Hepatocyte (in vitro differentiated cells): Measurements from ENCODE around the gene SLC5A12. TPM values are rescaled to one million over a fixed set of nuclear protein-coding genes. Genes with fewer than 3 reads are reported as not detected.

ENCODE experiments used
- DNase-seq: peaks from one replicate; pipeline ENCODE4 v3.0.0-alpha.2; 2016; ENCODE audit warnings: low spot score
- H2AFZ ChIP-seq: fragments of 200-600 bp; sonication (generic); 2 replicates; pipeline ENCODE4 v1.6.0; 2016; ENCODE audit warnings: antibody characterized with exemption, mild to moderate bottlenecking
- H3K27ac ChIP-seq: fragments of 200-600 bp; sonication (generic); 2 replicates; pipeline ENCODE4 v1.5.1; 2016; ENCODE audit warnings: mild to moderate bottlenecking
- H3K27me3 ChIP-seq: fragments of 200-600 bp; sonication (generic); 2 replicates; pipeline ENCODE4 v1.6.1; 2016
- H3K36me3 ChIP-seq: fragments of 200-600 bp; sonication (generic); replicated peaks from 2 replicates; pipeline ENCODE4 v1.5.1; 2016; ENCODE audit warnings: low read depth; ENCODE audit not compliant: insufficient read depth
- H3K4me1 ChIP-seq: fragments of 200-600 bp; sonication (generic); 2 replicates; pipeline ENCODE4 v1.5.1; 2016; ENCODE audit warnings: mild to moderate bottlenecking, moderate library complexity; ENCODE audit not compliant: insufficient read depth
- H3K4me2 ChIP-seq: fragments of 200-600 bp; sonication (generic); 2 replicates; pipeline ENCODE4 v1.6.0; 2016
- H3K4me3 ChIP-seq: fragments of 200-600 bp; sonication (generic); 2 replicates; pipeline ENCODE4 v1.5.1; 2016; ENCODE audit warnings: mild to moderate bottlenecking
- H3K79me2 ChIP-seq: fragments of 200-600 bp; sonication (generic); 2 replicates; pipeline ENCODE4 v1.6.0; 2017; ENCODE audit warnings: mild to moderate bottlenecking
- H3K9me2 ChIP-seq: fragments of 200-600 bp; sonication (generic); replicated peaks from 2 replicates; pipeline ENCODE4 v1.6.0; 2017; ENCODE audit warnings: mild to moderate bottlenecking; ENCODE audit not compliant: insufficient read depth
- H3K9me3 ChIP-seq: fragments of 200-600 bp; sonication (generic); 2 replicates; pipeline ENCODE4 v1.5.1; 2016; ENCODE audit warnings: low read depth, mild to moderate bottlenecking
- H4K20me1 ChIP-seq: fragments of 200-600 bp; sonication (generic); 2 replicates; pipeline ENCODE4 v1.6.0; 2016; ENCODE audit warnings: mild to moderate bottlenecking; ENCODE audit not compliant: insufficient read depth, poor library complexity, severe bottlenecking
- CTCF ChIP-seq: fragments of 200-600 bp; sonication (generic); IDR thresholded peaks from 2 replicates; pipeline ENCODE4 v1.5.1; 2016; ENCODE audit warnings: antibody characterized with exemption, mild to moderate bottlenecking; ENCODE audit not compliant: poor library complexity
- EZH2 ChIP-seq: fragments of 200-600 bp; sonication (generic); IDR thresholded peaks from 2 replicates; pipeline ENCODE4 v1.6.1; 2016; ENCODE audit warnings: antibody characterized with exemption, mild to moderate bottlenecking, borderline replicate concordance
- EZH2phosphoT487 ChIP-seq: fragments of 200-600 bp; sonication (generic); IDR thresholded peaks from one replicate; pipeline ENCODE4 v1.6.1; 2018; ENCODE audit warnings: antibody characterized with exemption, mild to moderate bottlenecking, low read depth, moderate library complexity; ENCODE audit not compliant: unreplicated experiment, severe bottlenecking
- WGBS: methylation state at CpG from one replicate; pipeline ENCODE4 v1.1.6; 2016; ENCODE audit warnings: low lambda C conversion rate; ENCODE audit errors: missing lambda C conversion rate; 5-methylcytosine and 5-hydroxymethylcytosine counted together
- polyA plus RNA-seq: library from polyadenylated mRNA; unstranded; fragments of >200 nt; fragmentation: Nextera tagmentation; extraction: Ambion mirVana; gene quantifications from 2 replicates; pipeline ENCODE4 v1.2.1, GENCODE V29; 2016
- total RNA-seq: library from RNA; depleted of rRNA; stranded (reverse); fragments of >200 nt; gene quantifications from 2 replicates; pipeline ENCODE4 v1.2.3, GENCODE V29; 2014

SLC5A12 gene
- total and polyA plus RNA-seq, 2 experiments from 2014 or later, result 37.8 to 41.9 TPM

DNA sequence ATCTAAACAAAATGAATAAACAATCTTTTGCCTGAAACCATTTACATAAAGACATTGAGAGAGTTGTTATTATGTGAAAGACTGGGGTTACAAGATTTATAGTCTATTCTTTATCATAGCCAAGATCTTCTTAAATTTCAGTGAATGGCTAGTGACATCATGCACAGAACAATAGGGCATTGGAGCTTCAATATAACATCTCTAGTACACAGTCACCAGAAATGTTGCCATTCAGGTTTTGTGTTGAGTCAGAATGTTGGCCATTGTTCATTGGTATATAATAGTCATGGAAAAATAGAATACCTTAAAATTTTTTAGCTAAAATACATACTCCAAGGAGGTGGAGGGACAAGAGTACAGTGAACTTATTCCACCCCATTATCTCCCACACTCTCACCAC is 44.3 kb downstream of the SLC5A12 start:
- DNase-seq, result no peak
- H3K27me3 ChIP-seq, result no peaks in the 10 kb centered on the region
- no peak for TF ChIP-seq EZH2phosphoT487
- no peak for TF ChIP-seq CTCF
- TF ChIP-seq EZH2, result no peak
- H3K4me1 ChIP-seq, result no peaks in the 10 kb centered on the region
- no peaks in the 10 kb centered on the region for H3K9me2 ChIP-seq
- no peaks in the 10 kb centered on the region for H3K79me2 ChIP-seq
- no peak overlapping the region for H3K4me2 ChIP-seq
- H2AFZ ChIP-seq, result no peak overlapping the region
- no peaks in the 10 kb centered on the region for H3K9me3 ChIP-seq
- H4K20me1 ChIP-seq, result no peaks in the 10 kb centered on the region
- no peak overlapping the region for H3K27ac ChIP-seq
- no peaks in the 10 kb centered on the region for H3K36me3 ChIP-seq
- H3K4me3 ChIP-seq, result no peak overlapping the region

DNA sequence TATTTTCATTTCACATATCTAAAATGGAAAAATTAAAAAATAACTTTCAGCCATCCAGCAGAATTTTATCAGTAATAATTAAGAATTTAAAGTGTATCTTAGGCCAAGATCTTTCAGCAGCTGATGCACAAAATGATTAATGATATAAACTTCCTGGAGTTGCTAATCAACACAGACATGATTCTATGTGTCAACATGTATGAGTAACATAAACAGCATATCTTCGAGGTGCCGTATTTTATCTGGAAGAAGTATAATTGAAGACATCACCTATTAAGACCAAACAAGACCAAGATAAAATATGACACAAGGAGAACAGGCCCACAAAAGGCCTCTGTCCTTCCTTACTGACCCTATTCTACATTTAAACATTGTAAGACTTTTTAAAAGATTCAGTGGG is 45.2 kb downstream of the SLC5A12 start:
- no peak for TF ChIP-seq EZH2
- no peak for TF ChIP-seq EZH2phosphoT487
- no peak for TF ChIP-seq CTCF
- Histone ChIP-seq H2AFZ (no peak overlapping the region), H3K27ac (no peak overlapping the region), H4K20me1 (no peaks in the 10 kb centered on the region), H3K9me3 (no peaks in the 10 kb centered on the region), H3K4me3 (no peak overlapping the region), H3K36me3 (no peaks in the 10 kb centered on the region), H3K27me3 (no peaks in the 10 kb centered on the region), H3K4me2 (no peak overlapping the region), H3K4me1 (no peaks in the 10 kb centered on the region), H3K9me2 (no peaks in the 10 kb centered on the region), H3K79me2 (no peaks in the 10 kb centered on the region)
- DNase-seq, result no peak
- WGBS, result 71% methylated on average over 2 of the region's 2 CpGs

DNA sequence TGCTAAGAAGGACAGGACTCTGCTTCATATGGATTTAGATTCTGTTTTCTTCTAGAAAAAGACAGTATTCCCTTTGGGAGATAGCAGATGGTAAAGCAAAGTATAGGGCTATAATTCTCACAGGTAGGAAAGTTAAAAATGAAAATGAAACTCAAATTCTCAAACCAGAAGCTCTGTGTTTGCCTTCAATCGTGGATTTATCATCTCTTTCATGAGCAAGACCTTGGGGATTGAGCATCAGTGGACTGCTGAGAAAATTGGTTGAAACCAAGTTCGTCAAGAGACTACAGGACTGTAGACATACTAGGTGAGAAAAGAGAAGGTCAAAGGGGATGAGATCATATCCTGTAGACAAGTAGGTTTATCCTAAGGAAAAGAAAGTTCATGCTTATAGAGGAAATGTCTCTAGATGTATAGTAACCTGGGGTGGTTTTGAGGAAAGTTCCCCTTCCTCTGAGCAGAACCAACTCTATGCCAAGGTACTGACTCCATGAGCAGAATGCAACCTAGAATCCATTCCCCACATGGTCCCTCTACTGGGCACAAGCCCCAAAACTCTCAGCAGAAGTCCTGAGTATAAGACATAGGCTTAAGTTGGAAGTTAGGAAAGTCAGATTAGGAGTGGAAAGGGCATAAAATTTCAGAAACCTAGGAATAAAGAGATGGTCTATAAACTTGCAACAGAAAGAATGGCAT is 46.5 kb downstream of the SLC5A12 start:
- DNase-seq, result no peak
- Histone ChIP-seq H3K27me3 (no peaks in the 10 kb centered on the region), H3K4me2 (no peak overlapping the region), H2AFZ (no peak overlapping the region), H3K9me2 (no peaks in the 10 kb centered on the region), H3K79me2 (no peaks in the 10 kb centered on the region), H3K27ac (no peak overlapping the region), H3K9me3 (no peaks in the 10 kb centered on the region), H3K36me3 (no peaks in the 10 kb centered on the region), H3K4me1 (no peaks in the 10 kb centered on the region), H4K20me1 (no peaks in the 10 kb centered on the region), H3K4me3 (no peak overlapping the region)
- no peak for TF ChIP-seq EZH2phosphoT487
- TF ChIP-seq CTCF, result no peak
- no peak for TF ChIP-seq EZH2
- 79% methylated on average over 2 of the region's 2 CpGs for WGBS

- no peak overlapping the region for H2AFZ ChIP-seq
- no peaks in the 10 kb centered on the region for H3K27me3 ChIP-seq
- no peaks in the 10 kb centered on the region for H3K4me1 ChIP-seq
- no peaks in the 10 kb centered on the region for H3K79me2 ChIP-seq
- no peak overlapping the region for H3K4me3 ChIP-seq
- 86% methylated on average over 1 of the region's 1 CpG for WGBS
- H3K4me2 ChIP-seq, result no peak overlapping the region
- H3K9me2 ChIP-seq, result no peaks in the 10 kb centered on the region
- no peak for DNase-seq
- TF ChIP-seq EZH2, result no peak
- no peaks in the 10 kb centered on the region for H3K36me3 ChIP-seq
- H4K20me1 ChIP-seq, result no peaks in the 10 kb centered on the region
- H3K27ac ChIP-seq, result no peak overlapping the region
- no peaks in the 10 kb centered on the region for H3K9me3 ChIP-seq
Observed at GRCh38 chr11:26665946-26666345, 55.9 kb downstream of the SLC5A12 start.
